Measurements from ENCODE around the gene RAB12.

Gene RAB12

GRCh38 chr18:8681196-8681595, 72.0 kb downstream of the RAB12 start:
- no peak for DNase-seq (ENCODE audit: low read depth in 2 of 2, low spot score in 1 of 2)

DNA sequence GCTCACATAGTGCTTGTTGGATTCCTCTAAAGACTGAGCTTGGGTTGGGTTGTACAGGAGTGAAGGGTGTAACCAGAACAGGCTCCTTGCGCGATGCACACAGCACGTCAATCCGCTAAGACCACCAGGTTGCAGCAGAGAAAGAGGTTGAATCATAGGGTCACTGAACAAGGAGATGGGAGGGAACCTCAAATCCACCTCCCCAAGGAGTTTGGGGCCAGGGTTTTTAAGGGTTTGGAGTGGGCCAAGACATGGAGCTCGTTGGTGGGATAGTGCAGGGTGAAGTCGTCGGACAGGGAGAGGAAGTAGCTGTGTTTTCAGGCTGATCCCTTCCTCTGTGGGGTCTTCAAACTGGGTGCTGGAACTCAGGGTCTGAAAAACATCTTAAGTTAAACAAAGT, 75.3 kb downstream of the RAB12 start:
- DNase-seq (ENCODE audit: low read depth in 2 of 2, low spot score in 1 of 2) = no peak

- no peak for DNase-seq (ENCODE audit: low read depth in 2 of 2, low spot score in 1 of 2)
Measured at GRCh38 chr18:8685141-8685913, 76.1 kb downstream of the RAB12 start.

GRCh38 chr18:8685914-8686216, 76.6 kb downstream of the RAB12 start:
- no peak for DNase-seq (ENCODE audit: low read depth in 2 of 2, low spot score in 1 of 2)

DNA sequence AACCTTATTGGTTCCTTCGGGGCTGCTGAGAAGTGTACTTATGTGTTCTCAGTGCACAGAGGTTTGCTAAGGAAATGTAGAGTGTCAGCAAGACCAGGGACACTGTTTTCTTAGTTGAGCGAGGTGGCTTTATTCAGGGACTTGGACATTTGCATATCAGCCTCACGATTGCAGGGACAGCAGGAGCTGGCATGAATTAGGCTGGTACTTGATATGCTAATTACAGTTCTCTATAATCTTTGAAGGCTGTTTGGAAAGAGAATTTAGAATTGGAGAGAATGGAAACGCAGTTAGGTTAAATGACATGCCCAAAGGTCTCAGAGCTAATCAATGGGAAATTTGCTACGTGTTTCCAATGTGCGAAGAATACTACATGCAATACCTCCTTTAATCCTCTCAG, 77.4 kb downstream of the RAB12 start:
- DNase-seq (ENCODE audit: low read depth in 2 of 2, low spot score in 1 of 2) = no peak

GRCh38 chr18:8688216-8688800, 79.1 kb downstream of the RAB12 start:
- DNase-seq (ENCODE audit: low read depth in 2 of 2, low spot score in 1 of 2) = no peak

DNA sequence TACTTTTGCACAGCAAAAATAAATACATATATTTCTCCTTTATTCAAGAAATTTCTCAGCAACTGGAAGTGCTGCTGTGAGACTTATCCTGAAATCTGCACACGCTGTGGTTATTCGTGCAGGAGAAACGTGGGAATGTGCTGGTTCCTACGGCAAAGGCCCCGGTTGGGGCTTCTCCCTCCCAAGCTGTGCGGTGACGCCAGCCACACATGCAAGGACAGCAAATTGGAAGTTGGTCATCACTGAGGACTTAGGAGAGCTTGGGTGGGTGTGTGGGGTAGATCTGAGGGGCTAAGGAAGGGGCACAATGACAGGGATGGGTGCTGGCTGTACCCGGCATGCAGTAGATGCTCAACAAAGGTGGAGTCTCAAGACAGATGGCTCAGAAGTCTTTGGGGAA, 79.6 kb downstream of the RAB12 start:
- no peak for DNase-seq (ENCODE audit: low read depth in 2 of 2, low spot score in 1 of 2)
